SH-SY5Y (cell line): Measurements from ENCODE around the gene SLC24A3.

Experiments used
- GATA2 ChIP-seq: IDR thresholded peaks from 2 replicates; pipeline ENCODE4 v1.6.1; 2011; ENCODE audit warnings: mild to moderate bottlenecking, low read depth, low read length
- GATA3 ChIP-seq: IDR thresholded peaks from 2 replicates; pipeline ENCODE4 v1.6.1; 2011; ENCODE audit warnings: low read depth, mild to moderate bottlenecking, low read length, moderate library complexity

DNA sequence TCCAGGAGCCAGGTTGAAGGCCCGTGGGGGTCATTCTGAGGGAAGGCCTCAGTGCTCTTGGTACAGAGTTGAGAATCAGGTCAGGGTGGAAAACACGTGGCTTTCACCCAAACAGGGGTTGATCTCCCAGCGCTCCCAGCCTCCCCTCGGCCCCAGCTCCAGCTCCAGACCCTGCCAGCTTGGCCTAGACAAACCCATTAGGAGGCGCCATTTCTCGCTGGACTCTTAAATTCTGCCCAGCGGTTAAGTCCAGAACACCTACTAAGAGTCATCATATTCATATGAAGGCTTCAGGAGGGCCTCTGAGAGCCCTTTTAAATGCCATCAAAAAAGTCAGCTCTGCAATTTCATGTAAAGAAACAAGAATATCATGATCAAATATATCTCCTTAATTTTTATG lies 387.6 kb downstream of the SLC24A3 start:
- TF ChIP-seq GATA2 (no peak), GATA3 (no peak)
